A673 (cell line): ENCODE results near the gene FBXO15. TPM values are rescaled to one million over a fixed set of nuclear protein-coding genes. Genes with fewer than 3 reads are reported as not detected.

Source experiments
- BruUV-seq: library from RNA; stranded (reverse); fragments of 400-500 nt; replicated peaks from 2 replicates; lab custom pipeline; 2021; lab: Mats Ljungman, UMichigan
- CTCF ChIA-PET: fragments of 300-600 bp; sonication (Branson Sonifier 250); formaldehyde crosslinking; loops from one replicate; lab custom pipeline; 2022; ENCODE audit warnings: antibody characterized with exemption; lab: Charles Lee
- POLR2A ChIA-PET: fragments of 300-600 bp; sonication (Branson Sonifier 250); formaldehyde crosslinking; loops from one replicate; lab custom pipeline; 2022; ENCODE audit warnings: antibody characterized with exemption; ENCODE audit not compliant: low non-redundant PET; lab: Charles Lee
- DNase-seq: peaks from one replicate; pipeline ENCODE4 v3.0.0-alpha.2; 2015; ENCODE audit warnings: low spot score
- H3K27ac ChIP-seq: fragments of 200-600 bp; sonication (generic); 2 replicates; pipeline ENCODE4 v1.5.1; 2016; ENCODE audit warnings: mixed run types, low read depth, mild to moderate bottlenecking, mixed read lengths, antibody characterized with exemption, low read length; ENCODE audit not compliant: poor library complexity, severe bottlenecking
- H3K27me3 ChIP-seq: fragments of 200-600 bp; sonication (generic); replicated peaks from 2 replicates; pipeline ENCODE4 v1.6.1; 2017; ENCODE audit warnings: mixed run types, low read depth, mild to moderate bottlenecking, mixed read lengths, antibody characterized with exemption, low read length; ENCODE audit not compliant: insufficient read depth, poor library complexity
- H3K36me3 ChIP-seq: fragments of 200-600 bp; sonication (generic); 2 replicates; pipeline ENCODE4 v1.6.1; 2016; ENCODE audit warnings: mixed run types, mild to moderate bottlenecking, mixed read lengths, antibody characterized with exemption, low read length; ENCODE audit not compliant: insufficient read depth, poor library complexity, severe bottlenecking
- H3K4me1 ChIP-seq: fragments of 200-600 bp; sonication (generic); 2 replicates; pipeline ENCODE4 v1.6.1; 2017; ENCODE audit warnings: mixed run types, mild to moderate bottlenecking, mixed read lengths, antibody characterized with exemption, low read length; ENCODE audit not compliant: insufficient read depth, poor library complexity, severe bottlenecking
- H3K4me3 ChIP-seq: fragments of 200-600 bp; sonication (generic); 2 replicates; pipeline ENCODE4 v1.5.1; 2016; ENCODE audit warnings: low read depth, mixed run types, mild to moderate bottlenecking, mixed read lengths, low read length; ENCODE audit not compliant: poor library complexity, severe bottlenecking
- H3K9me3 ChIP-seq: fragments of 200-600 bp; sonication (generic); 2 replicates; pipeline ENCODE4 v1.6.1; 2016; ENCODE audit warnings: mixed run types, low read depth, mild to moderate bottlenecking, mixed read lengths, antibody characterized with exemption, low read length; ENCODE audit not compliant: poor library complexity, severe bottlenecking
- CTCF ChIP-seq: fragments of 300-800, 200-600 bp; sonication (generic); conservative IDR thresholded peaks from 2 replicates; pipeline ENCODE4 v1.5.1; 2017; ENCODE audit warnings: low read depth, mild to moderate bottlenecking, antibody characterized with exemption, low read length, moderate library complexity, mixed read lengths
- EZH2 ChIP-seq: fragments of 200-600 bp; sonication (generic); IDR thresholded peaks from 2 replicates; pipeline ENCODE4 v1.6.1; 2017; ENCODE audit warnings: borderline replicate concordance, low read depth, mild to moderate bottlenecking, mixed read lengths, antibody characterized with exemption, low read length; ENCODE audit not compliant: poor library complexity, severe bottlenecking
- intact Hi-C: fragments of 100-400 bp; cut with micrococcal nuclease; formaldehyde crosslinking; loops from one replicate; pipeline ENCODE4 v1.10.0; 2022; ENCODE audit not compliant: unreplicated experiment
- total RNA-seq: library from RNA; stranded (reverse); gene quantifications from 2 replicates; pipeline ENCODE4 v1.2.3, GENCODE V29; 2021

FBXO15 gene
- total RNA-seq, 1 experiment from 2014 or later, result 2.4 TPM

- H3K4me3 ChIP-seq, result peak overlapping the region; percentile 80
- H3K36me3 ChIP-seq, result peaks cover 2% of the 10 kb centered on the region
Observed at GRCh38 chr18:74149878-74150277, 2.2 kb upstream of the FBXO15 start.

GRCh38 chr18:74148543-74149070 is 973 bp upstream of the FBXO15 start:
- Histone ChIP-seq H3K27ac (peak overlapping the region; percentile 97), H3K4me3 (peak overlapping the region; percentile 80), H3K9me3 (no peaks in the 10 kb centered on the region), H3K4me1 (peaks cover 15% of the 10 kb centered on the region), H3K36me3 (no peaks in the 10 kb centered on the region), H3K27me3 (no peaks in the 10 kb centered on the region)
- ChIA-PET CTCF (no interaction called here), POLR2A (no interaction called here)
- no peak for DNase-seq
- TSS peak; percentile 80 for BruUV-seq
- TF ChIP-seq EZH2 (no peak), CTCF (no peak)
- intact Hi-C loops, result no loop called here

More at GRCh38 chr18:74149878-74150277, 2.2 kb upstream of the FBXO15 start:
- H3K9me3 ChIP-seq, result no peaks in the 10 kb centered on the region
- intact Hi-C loops, result no loop called here
- H3K27me3 ChIP-seq, result no peaks in the 10 kb centered on the region
- peaks cover 15% of the 10 kb centered on the region for H3K4me1 ChIP-seq
- H3K27ac ChIP-seq, result no peak overlapping the region
- no TSS peak for BruUV-seq
- CTCF ChIA-PET, result no interaction called here
- no peak for TF ChIP-seq CTCF
- no peak for TF ChIP-seq EZH2
- DNase-seq, result no peak
- POLR2A ChIA-PET, result no interaction called here

GRCh38 chr18:74147491-74147778 is 199 bp downstream of the FBXO15 start:
- BruUV-seq, result no TSS peak
- TF ChIP-seq EZH2 (no peak), CTCF (no peak)
- H3K9me3 ChIP-seq, result no peaks in the 10 kb centered on the region
- POLR2A ChIA-PET, result no interaction called here
- CTCF ChIA-PET, result no interaction called here
- H3K4me3 ChIP-seq, result peak overlapping the region; percentile 80
- DNase-seq, result no peak
- H3K27ac ChIP-seq, result peak overlapping the region; percentile 97
- no peaks in the 10 kb centered on the region for H3K36me3 ChIP-seq
- intact Hi-C loops, result no loop called here
- peaks cover 15% of the 10 kb centered on the region for H3K4me1 ChIP-seq
- no peaks in the 10 kb centered on the region for H3K27me3 ChIP-seq
